HG02623 (cell line): ENCODE results near the gene PLAAT5.

ENCODE experiments used
- ATAC-seq: cut with Tn5 transposase; IDR thresholded peaks from one replicate; pipeline ENCODE4 v1.9.1; 2021; ENCODE audit warnings: moderate library complexity; ENCODE audit not compliant: unreplicated experiment

Gene PLAAT5

DNA sequence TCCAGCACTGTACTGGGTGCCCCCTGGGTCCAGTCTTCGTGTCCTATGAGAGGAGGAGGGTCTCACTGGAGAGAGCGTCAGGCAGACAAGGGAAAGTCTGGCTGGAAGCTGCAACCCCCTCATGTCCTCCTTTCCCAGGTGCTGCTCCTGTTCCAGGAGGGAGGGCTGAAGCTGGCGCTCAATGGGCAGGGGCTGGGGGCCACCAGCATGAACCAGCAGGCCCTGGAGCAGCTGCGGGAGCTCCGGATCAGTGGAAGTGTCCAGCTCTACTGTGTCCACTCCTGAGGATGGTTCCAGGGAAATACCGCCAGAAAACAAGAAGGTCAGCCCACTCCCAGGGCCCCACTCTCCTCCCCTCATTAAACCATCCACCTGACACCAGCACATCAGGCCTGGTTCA lies 25.1 kb upstream of the PLAAT5 start:
- no peak for ATAC-seq

DNA sequence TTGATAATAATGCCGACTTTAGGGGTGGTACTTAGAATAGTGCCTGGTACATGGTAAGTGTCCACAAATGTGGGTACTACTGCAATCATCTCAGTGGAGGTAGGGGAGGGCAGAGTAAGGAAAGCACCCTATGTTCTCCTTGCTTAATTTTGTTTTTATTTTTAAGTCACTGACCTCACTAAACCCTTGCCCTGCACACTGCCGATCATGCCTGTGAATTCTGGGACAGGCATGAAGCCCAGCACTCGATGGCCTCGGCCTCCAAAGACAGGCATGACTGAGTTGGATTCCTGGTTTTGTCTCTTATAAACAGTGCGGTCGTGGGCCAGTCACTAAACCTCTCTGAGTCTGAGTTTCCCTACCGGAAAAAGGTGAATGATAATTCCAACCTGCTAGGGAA lies 21.8 kb upstream of the PLAAT5 start:
- ATAC-seq: no peak

DNA sequence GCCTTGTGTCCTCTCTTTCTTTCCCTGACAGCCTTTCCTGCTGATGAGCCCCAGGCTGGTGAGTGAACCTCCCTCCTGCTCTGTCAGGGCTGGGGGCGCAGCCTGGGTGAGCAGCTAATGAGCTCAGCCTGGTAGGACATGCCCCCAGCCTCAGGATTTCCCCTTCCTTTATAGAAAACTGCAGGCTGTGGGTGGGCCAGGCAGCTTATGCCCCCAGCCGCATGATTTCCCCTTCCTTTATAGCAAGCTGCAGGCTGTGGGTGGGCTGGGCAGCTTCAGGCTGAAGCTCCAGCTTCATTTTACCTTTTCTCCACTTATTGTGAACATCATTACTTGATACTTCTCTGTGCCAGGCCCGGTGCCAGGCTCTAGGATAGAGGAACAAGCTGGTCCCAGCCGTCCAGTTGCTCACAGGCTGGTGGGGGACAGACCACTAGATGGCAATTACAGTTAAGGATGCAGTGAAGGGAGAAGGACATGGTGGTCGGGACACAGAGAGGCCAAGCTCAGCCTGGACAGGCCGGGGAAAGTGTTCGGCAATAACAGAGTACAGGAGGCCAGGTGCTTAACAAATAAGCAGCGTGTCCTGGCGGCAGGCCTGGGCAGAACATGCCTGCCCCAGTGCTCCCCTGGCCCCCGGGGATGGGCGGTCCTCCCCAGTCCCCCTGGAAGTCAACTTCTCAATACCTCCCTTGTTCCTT lies 20.2 kb upstream of the PLAAT5 start:
- no peak for ATAC-seq

DNA sequence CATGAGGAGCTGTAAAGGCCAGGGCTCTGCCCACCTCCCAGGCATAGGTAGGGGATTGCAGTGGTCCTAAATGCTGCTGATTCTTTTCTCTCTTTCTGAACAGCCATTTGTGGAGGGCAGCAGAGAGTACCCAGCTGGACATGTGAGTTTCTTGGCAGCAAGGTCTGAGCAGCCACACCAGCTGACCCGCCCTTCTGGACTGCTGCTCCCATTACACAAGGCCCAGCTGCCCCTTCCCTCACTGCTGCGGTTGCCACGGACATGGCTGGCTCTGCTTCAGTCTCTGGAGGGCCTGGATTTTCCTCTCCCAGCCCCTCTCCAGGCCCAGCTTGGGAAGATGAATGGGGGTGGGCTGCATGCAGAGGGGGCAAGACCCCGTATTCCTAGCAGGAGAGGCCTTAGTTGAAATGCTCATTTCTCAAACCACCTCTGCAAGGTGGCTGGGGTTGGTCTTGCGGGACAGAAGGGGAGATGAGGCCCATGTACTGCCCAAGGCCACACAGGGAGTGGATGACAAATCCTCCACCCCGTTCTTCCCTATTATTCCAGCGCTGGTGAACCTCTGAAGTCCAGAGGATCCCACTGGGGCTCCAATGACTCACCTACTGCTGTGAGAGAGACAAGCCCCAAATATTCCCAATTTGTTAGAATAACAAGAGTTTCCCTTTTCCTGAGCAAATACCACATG lies 19.5 kb upstream of the PLAAT5 start:
- no peak for ATAC-seq

DNA sequence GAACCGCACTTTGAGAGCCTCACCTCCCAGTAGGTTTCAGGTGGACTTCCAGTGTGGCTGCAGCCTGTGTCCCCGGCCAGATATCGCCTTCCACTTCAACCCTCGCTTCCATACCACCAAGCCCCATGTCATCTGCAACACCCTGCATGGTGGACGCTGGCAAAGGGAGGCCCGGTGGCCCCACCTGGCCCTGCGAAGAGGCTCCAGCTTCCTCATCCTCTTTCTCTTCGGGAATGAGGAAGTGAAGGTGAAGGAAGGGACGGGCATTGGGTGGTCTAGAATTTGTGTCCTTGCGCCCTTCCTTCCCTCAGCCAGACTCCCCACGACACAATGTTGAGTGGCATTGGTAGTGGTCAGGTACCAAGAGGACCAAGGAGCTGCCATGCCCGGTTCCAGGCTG lies 17.8 kb upstream of the PLAAT5 start:
- ATAC-seq: no peak

DNA sequence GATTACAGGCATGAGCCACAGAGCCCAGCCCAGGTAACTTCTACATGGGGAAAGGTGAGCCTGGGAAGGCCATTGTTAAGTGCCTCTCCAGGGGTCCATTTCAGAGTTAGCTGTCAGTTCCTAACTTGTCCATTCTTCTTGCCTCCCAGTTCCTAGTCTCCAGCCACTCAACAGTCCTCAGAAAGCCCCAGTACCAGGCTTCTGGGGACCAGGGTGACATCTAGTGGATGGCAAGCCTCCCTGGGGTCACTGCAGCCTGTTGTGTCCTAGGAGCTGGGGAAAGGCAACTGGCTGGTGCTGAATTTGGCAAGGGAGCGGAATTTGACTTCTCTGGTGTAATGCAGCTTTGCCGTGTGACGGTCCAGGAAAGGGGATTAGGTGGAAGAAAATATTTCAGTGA lies 17.0 kb upstream of the PLAAT5 start:
- ATAC-seq: no peak

DNA sequence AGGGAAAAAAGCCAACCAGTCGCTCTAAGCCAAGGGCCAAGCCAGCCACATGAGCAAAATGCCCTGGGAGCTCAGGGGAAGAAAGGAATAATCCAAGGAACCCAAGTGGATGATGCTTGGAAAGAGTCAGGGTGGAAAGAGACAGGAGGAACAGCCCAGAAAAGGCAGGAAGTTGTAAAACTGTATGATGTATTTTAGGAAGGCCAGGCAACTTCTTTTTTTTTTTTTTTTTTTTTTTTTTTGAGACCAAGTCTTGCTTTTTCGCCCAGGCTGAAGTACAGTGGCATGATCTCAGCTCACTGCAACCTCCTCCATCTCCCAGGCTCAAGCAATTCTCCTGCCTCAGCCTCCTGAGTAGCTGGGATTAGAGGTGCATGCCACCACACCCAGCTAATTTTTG lies 16.5 kb upstream of the PLAAT5 start:
- ATAC-seq: no peak

DNA sequence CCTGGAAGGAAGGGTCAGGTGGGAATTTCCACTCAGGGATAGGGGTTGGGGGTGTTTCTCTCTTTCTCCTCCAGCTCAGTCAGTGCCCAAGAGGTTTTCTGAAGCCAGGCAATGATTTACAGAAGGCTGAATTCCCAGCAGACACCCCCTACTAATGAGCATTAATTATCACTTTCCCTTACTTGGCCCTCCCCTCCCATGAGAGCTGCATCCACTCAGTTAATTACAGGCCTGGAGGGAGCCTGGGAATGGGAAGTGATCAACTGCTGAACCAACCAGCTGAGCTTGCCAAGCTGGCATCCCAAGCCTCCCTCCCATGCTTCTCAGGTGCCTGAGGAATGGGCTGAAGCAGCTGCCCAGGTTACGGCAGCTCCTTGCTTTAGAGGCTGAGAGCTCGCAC lies 15.9 kb upstream of the PLAAT5 start:
- no peak for ATAC-seq

DNA sequence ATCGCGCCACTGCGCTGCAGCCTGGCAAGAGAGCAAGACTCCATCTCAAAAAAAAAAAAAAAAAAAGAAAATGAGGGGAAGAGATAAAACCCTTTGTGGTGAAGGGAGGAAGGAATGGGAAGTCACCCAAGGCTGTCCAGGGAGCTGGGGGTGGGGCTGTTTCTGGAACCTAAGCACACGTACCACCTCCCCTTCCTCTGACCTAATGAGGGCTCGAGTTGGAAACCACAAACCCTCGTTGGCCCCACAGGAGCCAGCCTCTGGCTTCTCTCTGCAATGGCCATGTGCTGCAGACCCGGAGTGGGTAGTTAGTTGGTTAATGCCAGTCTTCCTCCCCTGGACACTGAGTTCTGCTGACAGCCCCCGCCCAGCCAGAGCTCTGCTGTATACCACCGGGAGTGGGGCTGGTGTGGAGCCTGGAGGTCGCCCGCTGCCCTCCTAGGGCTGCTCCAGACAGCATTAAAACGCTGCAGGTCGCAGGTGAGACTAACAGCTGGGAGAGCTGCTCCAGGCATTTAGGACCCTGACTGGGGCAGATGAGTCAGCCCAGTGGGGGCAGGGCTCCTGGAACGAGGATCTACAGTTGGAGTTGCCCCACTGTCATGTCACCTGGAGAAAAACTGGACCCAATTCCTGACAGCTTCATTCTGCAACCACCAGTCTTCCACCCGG lies 15.0 kb upstream of the PLAAT5 start, which contains the start of gene LGALS12:
TSS of gene LGALS12 (plus strand) at position 228 of the 672 bp plus-strand sequence. CDS start at position 603, 375 bp downstream.
- ATAC-seq: no peak

DNA sequence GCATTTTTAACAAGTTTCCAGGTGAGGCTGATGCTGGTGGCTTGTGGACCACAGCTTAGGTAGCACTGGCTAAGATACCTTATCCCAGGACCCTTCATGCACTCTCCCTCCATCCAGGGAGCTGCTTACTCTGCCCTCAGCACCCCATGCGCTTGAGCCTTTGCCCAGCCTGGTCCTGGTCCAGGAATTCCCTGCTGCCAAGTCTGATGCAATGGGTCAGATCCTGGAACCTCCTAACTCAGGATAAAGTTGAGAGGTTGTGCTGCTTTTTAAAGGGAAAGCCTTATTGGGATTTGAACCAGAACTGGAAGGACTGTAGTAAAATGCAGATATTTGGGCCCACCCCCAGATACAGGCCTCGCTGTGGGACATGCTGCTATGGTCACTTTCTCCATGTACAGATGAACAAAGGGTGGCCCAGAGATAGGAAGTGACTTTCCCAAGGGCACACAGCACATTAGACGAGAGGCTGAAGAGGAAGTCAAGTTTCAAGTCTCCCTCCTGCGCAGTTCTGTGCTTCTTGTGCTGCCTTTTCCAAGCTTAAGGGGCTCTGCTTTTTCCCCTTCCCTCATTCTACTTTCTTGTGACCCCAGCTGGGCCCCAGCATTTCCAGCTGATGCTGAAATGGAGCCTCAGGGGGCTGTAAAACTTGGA lies 14.1 kb upstream of the PLAAT5 start:
- ATAC-seq: no peak

DNA sequence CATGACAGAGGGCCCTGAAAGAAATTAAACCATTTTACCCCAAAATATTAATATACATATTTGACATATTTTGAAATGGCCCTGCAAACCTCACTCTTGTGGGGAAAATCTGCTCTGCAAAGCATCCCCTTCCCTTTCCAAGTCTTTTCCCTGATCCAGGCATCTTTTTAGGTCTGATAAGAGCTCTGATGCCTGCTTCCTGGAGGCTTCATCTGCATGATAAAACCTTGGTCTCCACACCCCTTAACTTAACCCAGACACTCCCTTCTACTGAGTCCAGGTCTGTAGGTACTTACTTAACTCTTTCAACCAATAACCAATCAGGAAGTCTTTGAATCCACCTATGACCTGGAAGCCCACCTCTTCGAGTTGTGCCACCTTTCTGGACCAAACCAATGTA lies 13.1 kb upstream of the PLAAT5 start:
- ATAC-seq: no peak

DNA sequence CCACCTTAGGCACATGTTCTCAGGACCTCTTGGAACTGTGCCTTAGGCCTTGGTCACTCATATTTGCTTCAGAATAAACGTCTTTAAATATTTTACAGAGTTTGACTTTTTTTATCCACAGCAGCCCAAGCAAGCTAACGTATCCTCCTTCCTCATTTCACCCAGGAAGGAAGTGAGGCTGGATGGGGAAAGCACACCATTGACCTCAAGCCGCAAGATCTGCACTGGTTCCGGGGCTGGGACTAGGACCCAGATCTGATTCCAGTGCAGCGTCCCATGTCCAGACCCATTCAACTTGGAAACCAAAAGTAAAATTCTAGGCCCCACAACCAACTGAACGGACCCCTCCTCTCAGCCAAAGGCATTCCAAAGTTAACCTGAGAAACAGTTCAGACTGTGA lies 12.5 kb upstream of the PLAAT5 start:
- no peak for ATAC-seq

DNA sequence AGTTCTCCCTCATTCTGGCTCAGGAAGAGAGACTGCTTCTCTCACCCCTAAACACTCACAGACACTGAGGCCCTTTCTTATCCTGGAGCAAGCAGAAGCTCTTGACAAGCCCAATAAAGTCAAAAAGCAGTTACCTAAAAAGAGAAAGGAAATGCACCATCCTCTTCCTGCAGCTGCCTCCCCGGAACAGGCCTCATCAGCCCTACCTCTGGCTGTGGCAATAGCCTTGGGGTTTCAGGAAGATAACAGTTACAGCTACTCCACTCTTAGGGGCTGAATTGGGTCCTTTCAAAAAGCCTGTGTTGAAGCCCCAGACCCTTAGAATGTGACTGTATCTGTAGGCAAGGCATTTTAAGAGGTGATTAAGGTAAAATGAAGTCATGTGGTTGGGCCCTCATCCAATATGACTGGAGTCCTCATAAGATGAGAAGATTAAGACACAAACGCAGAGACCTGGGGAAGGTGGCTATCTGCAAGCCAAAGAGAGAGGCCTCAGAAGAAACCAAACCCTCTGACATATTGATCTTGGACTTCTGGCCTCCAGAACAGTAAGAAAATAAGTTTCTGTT lies 11.4 kb upstream of the PLAAT5 start:
- no peak for ATAC-seq

DNA sequence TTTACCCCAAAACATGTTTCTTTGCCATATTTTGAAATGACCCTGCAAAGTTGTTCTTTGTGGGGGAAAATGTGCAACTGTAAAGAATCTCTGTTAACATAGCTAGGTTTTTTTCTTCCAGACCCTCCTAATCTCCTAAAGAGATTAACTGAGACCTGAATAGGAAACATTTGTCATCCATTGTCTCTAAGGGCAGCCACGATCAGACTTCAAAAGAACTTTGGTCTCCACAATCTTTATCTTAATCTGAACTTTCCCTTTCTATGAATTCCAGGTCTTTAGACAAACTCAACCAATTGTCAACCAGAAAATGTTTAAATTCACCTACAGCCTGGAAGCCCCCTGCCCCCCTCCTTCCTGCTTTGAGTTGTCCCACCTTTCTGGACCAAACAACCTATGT lies 10.3 kb upstream of the PLAAT5 start:
- no peak for ATAC-seq

DNA sequence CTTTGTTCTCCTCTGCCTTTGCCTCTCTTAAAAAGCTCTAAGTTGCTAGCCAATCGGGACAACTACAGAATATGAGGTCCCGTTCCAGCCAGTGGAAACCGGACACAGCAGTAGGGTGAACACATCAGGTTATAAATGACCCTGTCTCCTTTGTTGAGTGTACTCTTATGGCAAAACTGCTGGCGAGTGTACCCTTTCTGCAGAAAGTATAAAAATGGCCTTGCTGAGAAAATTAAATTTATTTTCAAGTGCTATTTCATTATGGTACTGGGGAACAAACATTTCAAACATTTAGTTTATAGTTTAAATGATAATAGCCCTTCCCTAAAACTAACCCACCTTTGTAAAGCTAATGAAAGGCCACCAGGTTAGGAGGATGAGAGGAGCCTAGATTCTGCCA lies 8.9 kb upstream of the PLAAT5 start:
- ATAC-seq: no peak

DNA sequence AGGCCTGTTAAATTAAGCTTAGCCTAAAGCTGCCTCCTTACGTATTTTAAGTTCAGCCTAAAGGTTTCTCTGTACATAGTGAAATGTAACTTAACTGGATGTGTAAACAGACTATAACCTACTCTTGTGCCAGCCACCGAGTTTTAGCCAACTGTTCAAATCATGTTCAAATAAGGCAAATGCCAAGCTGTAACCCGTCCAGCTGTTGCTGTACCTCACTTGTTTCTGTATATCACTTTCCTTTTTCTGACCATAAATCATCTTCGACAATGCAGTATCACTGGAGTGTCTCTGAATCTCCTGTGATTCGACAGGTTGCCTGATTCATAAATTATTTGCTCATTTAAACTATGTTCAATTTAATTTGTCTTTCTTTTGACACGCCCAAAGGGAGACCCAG lies 4.0 kb upstream of the PLAAT5 start:
- ATAC-seq: no peak

DNA sequence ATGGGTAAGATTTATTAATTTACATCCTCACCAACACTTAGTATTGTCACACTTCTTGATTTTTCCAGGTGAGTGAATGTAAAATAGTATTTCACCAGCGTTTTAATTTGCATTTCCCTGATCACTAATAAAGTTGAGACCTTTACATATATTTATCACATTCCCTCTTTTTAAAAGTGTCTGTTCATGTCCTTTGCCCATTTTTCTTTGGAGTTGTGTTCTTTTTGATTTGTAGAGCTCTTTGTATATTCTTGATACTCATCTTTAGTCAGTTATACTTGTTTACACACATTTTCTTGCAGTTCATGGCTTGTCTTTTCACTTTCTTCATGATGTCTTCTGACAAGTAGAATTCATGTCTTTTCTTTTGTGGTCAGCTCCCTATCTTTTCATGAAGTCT lies 2.2 kb upstream of the PLAAT5 start:
- ATAC-seq: no peak

DNA sequence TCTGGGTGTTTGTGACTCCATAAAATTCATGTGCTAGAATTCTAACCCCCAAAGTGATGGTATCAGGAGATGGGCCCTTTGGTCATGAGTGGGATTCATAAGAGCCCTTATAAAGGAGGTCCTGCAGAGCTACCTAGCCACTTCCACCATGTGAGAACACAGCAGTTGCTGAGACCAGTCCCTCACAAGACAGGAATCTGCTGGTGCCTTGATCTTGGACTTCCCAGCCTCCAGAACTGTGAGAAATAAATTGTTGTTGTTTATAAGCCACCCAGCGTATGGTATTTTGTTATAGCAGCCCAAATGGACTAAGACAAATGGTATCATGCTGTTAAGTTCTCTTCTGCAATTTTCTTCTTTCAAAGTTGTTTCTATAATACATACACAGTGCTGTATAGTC lies 1.5 kb upstream of the PLAAT5 start:
- no peak for ATAC-seq

DNA sequence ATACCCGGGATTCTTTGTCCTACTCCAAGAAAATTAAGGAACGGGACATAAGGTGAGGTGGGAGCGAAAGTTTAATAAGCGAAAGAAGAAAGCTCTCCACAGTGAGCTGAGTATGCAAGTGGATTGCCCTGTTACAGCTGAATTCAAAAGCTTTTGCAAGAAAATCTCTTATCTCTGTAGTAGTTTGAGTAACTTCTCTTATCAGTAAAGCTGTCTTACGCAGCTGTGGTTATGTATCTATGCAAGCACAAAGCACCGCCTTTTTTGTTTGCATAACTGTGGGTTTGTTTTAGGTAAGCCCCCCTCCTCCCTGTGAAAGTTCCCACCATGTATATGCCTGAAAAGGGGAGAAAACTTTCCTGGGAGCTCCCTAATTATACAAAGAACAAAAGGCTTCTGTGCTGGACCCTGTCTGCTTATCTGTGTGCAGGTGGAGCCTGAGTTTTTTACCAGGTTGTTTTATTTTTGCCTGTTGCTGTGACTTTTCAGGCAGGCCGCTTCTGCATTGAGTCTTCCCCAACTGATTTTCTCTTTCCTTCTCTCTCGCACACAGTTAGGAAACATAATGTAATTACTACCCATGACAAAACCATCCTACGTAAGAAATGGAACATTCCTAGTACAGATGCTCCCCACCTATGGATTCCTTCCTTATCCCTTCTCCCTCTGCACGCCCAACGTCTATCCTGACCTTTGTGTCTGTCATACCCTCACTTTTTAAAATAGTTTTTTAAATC lies 837 bp upstream of the PLAAT5 start:
- no peak for ATAC-seq

DNA sequence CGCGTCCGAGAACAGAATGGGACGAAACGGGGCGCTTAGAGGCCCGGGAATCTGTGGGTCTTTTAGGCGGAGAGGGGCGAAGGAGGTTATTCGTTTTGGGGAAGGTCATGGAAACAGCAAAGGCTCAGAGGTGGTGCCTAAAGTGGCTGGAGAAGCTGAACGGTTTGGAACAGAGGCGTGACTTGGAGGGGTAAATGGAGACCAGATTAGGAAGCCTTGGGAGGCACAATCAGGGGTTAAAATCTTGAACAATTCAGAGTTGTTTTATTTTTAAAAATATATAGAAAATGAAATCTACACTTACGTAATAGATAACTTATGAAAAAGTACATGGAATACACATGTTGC lies 247 bp upstream of the PLAAT5 start:
- ATAC-seq: no peak

DNA sequence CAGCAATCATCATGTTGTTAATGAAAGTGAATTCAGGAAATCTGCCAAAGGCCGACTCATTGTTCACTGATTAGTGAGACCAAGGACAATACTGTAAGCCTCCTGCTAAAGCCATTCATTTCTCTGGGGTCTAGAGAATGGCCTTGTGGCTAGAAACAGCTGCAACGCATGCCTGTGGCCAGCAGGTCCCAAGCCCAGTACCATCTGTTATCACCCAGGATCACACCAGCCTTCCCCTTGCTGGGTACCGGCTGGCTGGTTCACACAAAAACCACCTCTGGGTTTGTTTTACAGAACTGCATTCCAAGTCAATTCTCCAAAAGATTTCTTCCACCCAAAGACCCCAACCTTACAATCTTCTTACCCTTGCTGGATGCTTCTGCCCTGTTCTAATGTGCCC lies 1.1 kb downstream of the PLAAT5 start:
- ATAC-seq: no peak
